Activated gamma-delta T cell treated with anti-CD3 and anti-CD28 coated beads, Interleukin-2, amount 50 U/mL, for 16 hours (primary cell): ENCODE results near the gene RAB30.

ENCODE experiments used
- DNase-seq: peaks from one replicate; pipeline ENCODE4 v3.0.0-alpha.2; 2020; ENCODE audit warnings: low read depth

Gene RAB30

GRCh38 chr11:83039566-83039965 lies 32.1 kb downstream of the RAB30 start:
- no peak for DNase-seq

GRCh38 chr11:83037877-83038276 lies 33.8 kb downstream of the RAB30 start:
- no peak for DNase-seq

GRCh38 chr11:83036701-83037100 lies 35.0 kb downstream of the RAB30 start:
- DNase-seq, result no peak

- DNase-seq, result no peak
These were observed 36.4 kb downstream of the RAB30 start for GRCh38 chr11:83035070-83035854.

GRCh38 chr11:83034673-83035014 lies 37.1 kb downstream of the RAB30 start:
- DNase-seq, result no peak

- DNase-seq, result no peak
These were observed 37.6 kb downstream of the RAB30 start for GRCh38 chr11:83033972-83034672.

GRCh38 chr11:83033371-83033770 lies 38.3 kb downstream of the RAB30 start:
- no peak for DNase-seq

GRCh38 chr11:83031127-83031526 lies 40.6 kb downstream of the RAB30 start:
- DNase-seq, result no peak

GRCh38 chr11:83027794-83028193 lies 43.9 kb downstream of the RAB30 start:
- DNase-seq, result no peak

- DNase-seq, result no peak
These were observed 44.4 kb downstream of the RAB30 start for GRCh38 chr11:83027289-83027688.

GRCh38 chr11:83026229-83026628 lies 45.5 kb downstream of the RAB30 start:
- DNase-seq, result no peak

GRCh38 chr11:83025267-83025704 lies 46.4 kb downstream of the RAB30 start:
- DNase-seq, result no peak

- DNase-seq, result no peak
These were observed 47.3 kb downstream of the RAB30 start for GRCh38 chr11:83024270-83024854.

- DNase-seq, result no peak
These were observed 48.3 kb downstream of the RAB30 start for GRCh38 chr11:83023410-83023809.

GRCh38 chr11:83021780-83022125 lies 49.9 kb downstream of the RAB30 start:
- no peak for DNase-seq

- DNase-seq, result no peak
These were observed 50.5 kb downstream of the RAB30 start for GRCh38 chr11:83020942-83021779.

GRCh38 chr11:83019888-83020579 lies 51.7 kb downstream of the RAB30 start:
- DNase-seq, result no peak

- no peak for DNase-seq
These were observed 56.7 kb downstream of the RAB30 start for GRCh38 chr11:83014951-83015350.

- DNase-seq, result no peak
These were observed 59.3 kb downstream of the RAB30 start for GRCh38 chr11:83012168-83013067.

GRCh38 chr11:83011333-83012167 lies 60.1 kb downstream of the RAB30 start:
- DNase-seq, result no peak
